ENCODE results near the gene EFTUD2.
"Not testable (repeated sequence)": the region's sequence is repeated elsewhere in the genome, so short reads cannot be mapped to it uniquely, and the experiment has no call there.

EFTUD2 gene

GRCh38 chr17:44820631-44821212, 78.5 kb downstream of the EFTUD2 start:
- no peak overlapping the region for H3K27ac ChIP-seq
- no peaks in the 10 kb centered on the region for H3K79me2 ChIP-seq
- no peak overlapping the region for H3K9ac ChIP-seq
- no peak overlapping the region for H2AFZ ChIP-seq
- no peaks in the 10 kb centered on the region for H3K4me1 ChIP-seq
- no peaks in the 10 kb centered on the region for H3K36me3 ChIP-seq (ENCODE audit: control insufficient read depth, insufficient read depth, low read length)
- no peak overlapping the region for H3K4me2 ChIP-seq (ENCODE audit: low read length)
- TF ChIP-seq CTCF (IDR thresholded peaks at IDR 0.05): no peak
- H3K4me3 ChIP-seq (ENCODE audit: low read depth, low read length): no peak overlapping the region
- no peaks in the 10 kb centered on the region for H3K27me3 ChIP-seq (ENCODE audit: control insufficient read depth, insufficient read depth, low read length)
- no peaks in the 10 kb centered on the region for H3K9me3 ChIP-seq (ENCODE audit: control insufficient read depth, low read length)

DNA sequence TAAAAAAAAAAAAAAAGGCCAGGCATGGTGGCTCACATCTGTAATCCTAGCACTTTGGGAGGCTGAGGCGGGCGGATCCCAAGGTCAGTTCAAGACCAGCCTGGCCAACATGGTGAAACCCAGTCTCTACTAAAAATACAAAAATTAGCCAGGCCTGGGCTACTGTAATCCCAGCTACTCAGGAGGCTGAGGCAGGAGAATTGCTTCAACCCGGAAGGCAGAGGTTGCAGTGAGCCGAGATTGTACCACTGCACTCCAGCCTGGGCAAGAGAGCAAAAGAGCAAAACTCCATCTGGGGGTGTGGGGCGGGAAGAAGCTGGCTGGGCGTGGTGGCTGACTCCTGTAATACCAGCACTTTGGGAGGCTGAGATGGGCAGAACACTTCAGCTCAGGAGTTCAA, 80.7 kb downstream of the EFTUD2 start:
- H3K79me2 ChIP-seq; H3K27me3 ChIP-seq (ENCODE audit: control insufficient read depth, insufficient read depth, low read length); H3K4me3 ChIP-seq (ENCODE audit: low read depth, low read length); H3K9ac ChIP-seq; H3K27ac ChIP-seq; H3K4me2 ChIP-seq (ENCODE audit: low read length); H3K36me3 ChIP-seq (ENCODE audit: control insufficient read depth, insufficient read depth, low read length); H3K9me3 ChIP-seq (ENCODE audit: control insufficient read depth, low read length); H2AFZ ChIP-seq; H3K4me1 ChIP-seq: not testable (repeated sequence)

DNA sequence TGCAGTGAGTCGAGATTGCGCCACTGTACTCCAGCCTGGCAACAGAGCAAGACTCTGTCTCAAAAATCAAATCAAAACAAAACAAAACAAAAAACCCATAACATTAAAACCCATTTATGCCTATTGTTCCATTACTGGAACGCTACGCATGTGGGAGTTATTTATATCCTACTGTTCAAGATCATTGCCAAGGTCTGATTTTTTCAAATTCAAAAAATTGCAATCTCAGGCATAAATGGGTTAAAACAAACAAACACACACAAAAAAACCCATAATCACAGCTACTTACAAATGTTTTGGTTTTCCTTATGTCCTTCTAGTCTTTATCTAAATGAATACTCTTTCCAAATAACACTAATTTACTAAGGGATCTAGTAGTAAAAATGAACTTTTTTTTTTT, 87.0 kb downstream of the EFTUD2 start:
- no peaks in the 10 kb centered on the region for H3K36me3 ChIP-seq (ENCODE audit: control insufficient read depth, insufficient read depth, low read length)
- H3K27ac ChIP-seq: no peak overlapping the region
- H3K4me3 ChIP-seq (ENCODE audit: low read depth, low read length): no peak overlapping the region
- H3K9ac ChIP-seq: no peak overlapping the region
- no peaks in the 10 kb centered on the region for H3K27me3 ChIP-seq (ENCODE audit: control insufficient read depth, insufficient read depth, low read length)
- H3K9me3 ChIP-seq (ENCODE audit: control insufficient read depth, low read length): no peaks in the 10 kb centered on the region
- H3K4me2 ChIP-seq (ENCODE audit: low read length): no peak overlapping the region
- H3K79me2 ChIP-seq: no peaks in the 10 kb centered on the region
- H3K4me1 ChIP-seq: no peaks in the 10 kb centered on the region
- H2AFZ ChIP-seq: no peak overlapping the region
- TF ChIP-seq CTCF (IDR thresholded peaks at IDR 0.05): no peak

DNA sequence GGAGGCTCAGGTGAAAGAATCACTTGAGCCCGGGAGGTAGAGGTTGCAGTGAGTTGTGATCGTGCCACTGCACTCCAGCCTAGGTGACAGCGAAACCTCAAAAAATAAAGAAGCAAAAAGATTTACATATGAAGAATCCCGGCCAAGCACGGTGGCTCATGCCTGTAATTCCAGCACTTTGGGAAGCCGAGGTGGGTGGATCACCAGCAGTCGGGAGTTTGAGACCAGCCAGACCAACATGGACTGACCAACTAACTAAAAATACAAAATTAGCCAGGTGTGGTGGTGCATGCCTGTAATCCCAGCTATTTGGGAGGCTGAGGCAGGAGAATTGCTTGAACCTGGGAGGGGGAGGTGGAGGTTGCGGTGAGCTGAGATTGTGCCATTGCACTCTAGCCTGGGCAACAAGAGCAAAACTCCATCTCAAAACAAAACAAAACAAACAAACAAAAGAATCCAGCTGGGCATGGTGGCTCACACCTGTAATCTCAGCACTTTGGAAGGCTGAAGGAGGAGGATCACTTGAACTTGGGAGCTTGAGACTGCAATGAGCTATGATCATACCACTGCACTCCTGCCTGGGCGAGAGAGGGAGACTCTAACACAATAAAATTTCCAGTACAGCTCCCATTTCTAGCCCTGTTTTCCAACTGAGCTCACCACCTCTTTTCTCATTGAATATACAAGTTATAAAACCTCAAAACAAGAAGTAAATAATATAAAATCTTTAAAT, 90.4 kb downstream of the EFTUD2 start:
- H3K9ac ChIP-seq; H3K36me3 ChIP-seq (ENCODE audit: control insufficient read depth, insufficient read depth, low read length); H3K27ac ChIP-seq; H3K4me1 ChIP-seq; H3K4me3 ChIP-seq (ENCODE audit: low read depth, low read length); H3K27me3 ChIP-seq (ENCODE audit: control insufficient read depth, insufficient read depth, low read length); H3K79me2 ChIP-seq; H3K4me2 ChIP-seq (ENCODE audit: low read length); H2AFZ ChIP-seq; H3K9me3 ChIP-seq (ENCODE audit: control insufficient read depth, low read length): not testable (repeated sequence)

- H3K4me2 ChIP-seq (ENCODE audit: low read length): no peak overlapping the region
- H3K4me3 ChIP-seq (ENCODE audit: low read depth, low read length): no peak overlapping the region
- H3K9ac ChIP-seq: no peak overlapping the region
- H3K79me2 ChIP-seq: no peaks in the 10 kb centered on the region
- no peak overlapping the region for H2AFZ ChIP-seq
- H3K4me1 ChIP-seq: no peaks in the 10 kb centered on the region
- no peak overlapping the region for H3K27ac ChIP-seq
- no peaks in the 10 kb centered on the region for H3K9me3 ChIP-seq (ENCODE audit: control insufficient read depth, low read length)
- H3K36me3 ChIP-seq (ENCODE audit: control insufficient read depth, insufficient read depth, low read length): no peaks in the 10 kb centered on the region
- TF ChIP-seq CTCF (IDR thresholded peaks at IDR 0.05): no peak
- no peaks in the 10 kb centered on the region for H3K27me3 ChIP-seq (ENCODE audit: control insufficient read depth, insufficient read depth, low read length)
Measured at GRCh38 chr17:44808156-44808555, 91.1 kb downstream of the EFTUD2 start.

DNA sequence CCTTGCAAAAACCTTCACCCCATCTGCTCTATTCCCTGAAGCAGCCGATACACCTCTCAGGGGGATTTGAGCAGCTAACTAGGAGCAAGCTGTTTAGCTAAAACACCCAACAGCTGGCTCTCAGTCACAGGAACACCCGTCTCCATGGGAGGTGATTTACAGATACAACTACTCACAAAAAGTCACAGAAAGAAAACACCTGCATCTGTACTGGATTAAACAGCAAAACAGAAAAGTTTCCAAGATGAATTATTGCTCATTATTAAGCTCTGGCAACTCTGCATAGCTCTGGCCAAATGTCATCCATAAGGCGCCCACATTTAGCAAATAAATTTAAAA, 91.5 kb downstream of the EFTUD2 start:
- Histone ChIP-seq H3K27me3 (ENCODE audit: control insufficient read depth, insufficient read depth, low read length) (no peaks in the 10 kb centered on the region), H3K4me2 (ENCODE audit: low read length) (no peak overlapping the region), H3K79me2 (no peaks in the 10 kb centered on the region), H3K36me3 (ENCODE audit: control insufficient read depth, insufficient read depth, low read length) (no peaks in the 10 kb centered on the region), H3K4me3 (ENCODE audit: low read depth, low read length) (no peak overlapping the region), H2AFZ (no peak overlapping the region), H3K9ac (no peak overlapping the region), H3K4me1 (no peaks in the 10 kb centered on the region), H3K27ac (no peak overlapping the region), H3K9me3 (ENCODE audit: control insufficient read depth, low read length) (no peaks in the 10 kb centered on the region)
- TF ChIP-seq CTCF (IDR thresholded peaks at IDR 0.05): no peak

Data from parathyroid adenoma (tissue), 2 donors.